GM12878 (cell line): Measurements from ENCODE around the gene CCDC8. TPM values are rescaled to one million over a fixed set of nuclear protein-coding genes. Genes with fewer than 3 reads are reported as not detected.

Experiments
- ATAC-seq: fragments of 200-7000 bp; cut with Tn5 transposase; 3 replicates; pipeline ENCODE4 v1.9.1; 2020; ENCODE audit warnings: mild to moderate bottlenecking, moderate library complexity
- BruUV-seq: library from RNA; stranded (reverse); fragments of 400-500 nt; replicated peaks from 2 replicates; lab custom pipeline; 2021; lab: Mats Ljungman, UMichigan
- CTCF ChIA-PET: fragments of 300-600 bp; sonication (Branson Sonifier 250); formaldehyde crosslinking; extraction: SDS; loops from one replicate; lab custom pipeline; 2021; ENCODE audit warnings: inconsistent platforms; lab: Yijun Ruan, JAX
- POLR2A ChIA-PET: fragments of 350-600 bp; formaldehyde crosslinking; extraction: SDS; loops from one replicate; lab custom pipeline; 2021; ENCODE audit warnings: inconsistent platforms; lab: Charles Lee
- RAD21 ChIA-PET: fragments of 300-600 bp; sonication (Branson Sonifier 250); formaldehyde crosslinking; loops from one replicate; lab custom pipeline; 2023; ENCODE audit warnings: antibody characterized with exemption; ENCODE audit not compliant: unreplicated experiment; lab: Charles Lee
- SMC1A ChIA-PET: fragments of 300-600 bp; sonication (Branson Sonifier 250); formaldehyde crosslinking; loops from one replicate; lab custom pipeline; 2023; ENCODE audit not compliant: unreplicated experiment, uncharacterized antibody; lab: Charles Lee
- DNase-seq: peaks from one replicate; pipeline ENCODE4 v3.0.0-alpha.2; 2011; ENCODE audit warnings: low read depth, low spot score
- FAIRE-seq: peaks from 3 replicates; lab custom pipeline; 2011; peaks lifted over from hg19 to GRCh38; lab: Jason Lieb, UNC
- H2AFZ ChIP-seq: 2 replicates; pipeline ENCODE4 v1.6.0; 2011; ENCODE audit warnings: low read depth, low read length, control low read depth; ENCODE audit not compliant: control insufficient read depth
- H3K27ac ChIP-seq: 2 replicates; pipeline ENCODE4 v1.5.1; 2011; ENCODE audit warnings: control low read depth; ENCODE audit not compliant: control insufficient read depth, insufficient read depth
- H3K27me3 ChIP-seq, 2 experiments: replicated peaks in 1 of 2; 2 replicates each; pipeline versions ENCODE4 v1.6.0 to v1.6.1; 2011; ENCODE audit warnings: low read length in 1 of 2; ENCODE audit not compliant: control insufficient read depth in 2 of 2, insufficient read depth in 2 of 2
- H3K36me3 ChIP-seq, 2 experiments: 2 replicates each; pipeline ENCODE4 v1.5.1; 2011; ENCODE audit warnings: low read length in 1 of 2; ENCODE audit not compliant: control insufficient read depth in 2 of 2, insufficient read depth in 2 of 2
- H3K4me1 ChIP-seq: 2 replicates; pipeline ENCODE4 v1.6.1; 2011; ENCODE audit warnings: mild to moderate bottlenecking, low read length, moderate library complexity, mixed read lengths; ENCODE audit not compliant: control insufficient read depth, insufficient read depth
- H3K4me2 ChIP-seq: 2 replicates; pipeline ENCODE4 v1.6.0; 2011; ENCODE audit warnings: control low read depth; ENCODE audit not compliant: control insufficient read depth, insufficient read depth
- H3K4me3 ChIP-seq: fragments of 200-600 bp; sonication (generic); 2 replicates; pipeline ENCODE4 v1.5.1; 2016
- H3K79me2 ChIP-seq: 2 replicates; pipeline ENCODE4 v1.6.0; 2011; ENCODE audit warnings: low read length; ENCODE audit not compliant: control insufficient read depth, insufficient read depth
- H3K9ac ChIP-seq: 2 replicates; pipeline ENCODE4 v1.8.0; 2011; ENCODE audit warnings: low read length, control low read depth, mixed read lengths; ENCODE audit not compliant: control insufficient read depth, insufficient read depth
- H3K9me3 ChIP-seq: replicated peaks from 3 replicates; pipeline ENCODE4 v1.5.1; 2011; ENCODE audit warnings: mild to moderate bottlenecking, low read length; ENCODE audit not compliant: control insufficient read depth, insufficient read depth
- H4K20me1 ChIP-seq: 2 replicates; pipeline ENCODE4 v1.6.0; 2011; ENCODE audit not compliant: control insufficient read depth, insufficient read depth
- BHLHE40 ChIP-seq, 2 experiments: fragments of 450-650 bp in 1 of 2; IDR thresholded peaks; 2 replicates each; pipeline ENCODE4 v1.6.1; 2011 to 2017; ENCODE audit warnings: low read depth in 2 of 2, borderline replicate concordance in 1 of 2, improper control_type of control experiment in 1 of 2, low read length in 1 of 2, mild to moderate bottlenecking in 1 of 2
- DPF2 ChIP-seq: fragments of 450-650 bp; IDR thresholded peaks from 2 replicates; pipeline ENCODE4 v1.6.1; 2017; ENCODE audit warnings: mild to moderate bottlenecking
- ELK1 ChIP-seq: IDR thresholded peaks from 2 replicates; pipeline ENCODE4 v1.6.1; 2012; ENCODE audit warnings: low read depth, low read length, improper control_type of control experiment
- FOXM1 ChIP-seq: IDR thresholded peaks from 2 replicates; pipeline ENCODE4 v1.6.1; 2012; ENCODE audit warnings: low read depth, mild to moderate bottlenecking, inconsistent platforms, low read length, moderate library complexity
- IKZF2 ChIP-seq, 2 experiments: fragments of 450-650 bp; IDR thresholded peaks; 2 replicates each; pipeline ENCODE4 v1.6.1; 2017; ENCODE audit warnings: mild to moderate bottlenecking in 2 of 2, moderate library complexity in 2 of 2
- IRF4 ChIP-seq: IDR thresholded peaks from 2 replicates; pipeline ENCODE4 v1.6.1; 2011; ENCODE audit warnings: low read depth, low read length
- KDM1A ChIP-seq: fragments of 200-600 bp; sonication (generic); IDR thresholded peaks from 2 replicates; pipeline ENCODE4 v1.6.1; 2016; ENCODE audit warnings: borderline replicate concordance
- MEF2A ChIP-seq: IDR thresholded peaks from 2 replicates; pipeline ENCODE4 v1.6.1; 2011; ENCODE audit warnings: low read depth, mild to moderate bottlenecking, low read length, moderate library complexity; ENCODE audit not compliant: insufficient read depth
- RELB ChIP-seq: fragments of 450-650 bp; IDR thresholded peaks from 2 replicates; pipeline ENCODE4 v1.6.1; 2017; ENCODE audit warnings: low read depth, mild to moderate bottlenecking, moderate library complexity
- RUNX3 ChIP-seq: IDR thresholded peaks from 2 replicates; pipeline ENCODE4 v1.6.1; 2012; ENCODE audit warnings: low read length, inconsistent platforms
- TARDBP ChIP-seq: IDR thresholded peaks from 2 replicates; pipeline ENCODE4 v1.6.1; 2016; ENCODE audit warnings: borderline replicate concordance
- ZBTB11 ChIP-seq: fragments of 450-650 bp; formaldehyde crosslinking; IDR thresholded peaks from 2 replicates; pipeline ENCODE4 v1.5.0; 2022; ENCODE audit warnings: mild to moderate bottlenecking, missing genetic modification characterization
- WGBS: methylation state at CpG from one replicate; pipeline ENCODE4 v1.1.6; 2016; ENCODE audit warnings: low lambda C conversion rate; ENCODE audit not compliant: insufficient replicate concordance, insufficient coverage; ENCODE audit errors: missing lambda C conversion rate; 5-methylcytosine and 5-hydroxymethylcytosine counted together
- in situ Hi-C: fragments of 300-500 bp; cut with MboI; formaldehyde crosslinking; loops from 9 replicates; pipeline ENCODE4 v1.14.3; 2018; ENCODE audit warnings: mixed read lengths
- intact Hi-C: fragments of 100-400 bp; cut with micrococcal nuclease; formaldehyde crosslinking; loops from one replicate; pipeline ENCODE4 v1.14.2; 2022; ENCODE audit not compliant: unreplicated experiment
- polyA plus RNA-seq, 11 experiments: library from polyadenylated mRNA; depleted of rRNA in 4 of 11; unstranded in 6 of 11; stranded (reverse) in 5 of 11; fragments of >200 nt; fragmentation: Nextera tagmentation in 4 of 11; fragmentation: Illumina TruSeq in 1 of 11; extraction: Ambion mirVana in 4 of 11; extraction: Trizol in 1 of 11; gene quantifications; 1 replicate in 1 of 11; 2 replicates in 10 of 11; pipeline versions ENCODE4 v1.2.1 to v1.2.3, GENCODE V29; 2011 to 2016; ENCODE audit warnings: inconsistent platforms in 2 of 11, missing spikeins in 2 of 11, low read depth in 1 of 11
- total RNA-seq, 4 experiments: library from RNA; depleted of rRNA in 3 of 4; stranded (reverse); fragments of >200 nt in 3 of 4; fragmentation: Illumina TruSeq in 1 of 4; extraction: Trizol in 1 of 4; gene quantifications; 2 replicates each; pipeline versions ENCODE4 v1.2.1 to v1.2.3, GENCODE V29; 2013 to 2021

Gene CCDC8
- total and polyA plus RNA-seq, 10 of the 15 experiments (the other 5 are each of a cell fraction or from before 2014, with no cell fraction given) = under 0.01 to 0.15 (median 0.05) TPM; not detected in 5

GRCh38 chr19:46381346-46381745, 32.0 kb downstream of the CCDC8 start:
- Histone ChIP-seq H3K4me3 (no peak overlapping the region), H4K20me1 (no peaks in the 10 kb centered on the region), H3K9me3 (no peaks in the 10 kb centered on the region), H3K27me3 (no peaks in the 10 kb centered on the region)
- no peak for DNase-seq
- ATAC-seq = no peak
- SMC1A ChIA-PET = no interaction called here
- FAIRE-seq = no peak
- in situ Hi-C loops = no loop called here
- TF ChIP-seq DPF2 = no peak
- TF ChIP-seq MEF2A = no peak
- no peak for TF ChIP-seq IKZF2 (IDR thresholded peaks at IDR 0.05)
- no peak for TF ChIP-seq FOXM1
- no peak for TF ChIP-seq IRF4
- no peak for TF ChIP-seq RELB
- TF ChIP-seq RUNX3 = no peak
- TF ChIP-seq ELK1 = no peak
- no peak for TF ChIP-seq BHLHE40 (IDR thresholded peaks at IDR 0.05; ENCODE audit: borderline replicate concordance in 1 of 2, low read depth in 2 of 2, low read length in 1 of 2)
- no peak for TF ChIP-seq TARDBP
- no peak for TF ChIP-seq ZBTB11 (CRISPR knock-in tag)
- no peak for TF ChIP-seq KDM1A
- TF ChIP-seq, all 136 proteins: peak for 0
- ChIA-PET POLR2A (no interaction called here), CTCF (interaction anchor here (1.2 kb wide), 1 partner anchor 35 kb away, joined by 4 read pairs; the partner anchor contains the start of gene PPP5C), RAD21 (no interaction called here)
- WGBS = 98% methylated on average over 2 of the region's 2 CpGs
- Histone ChIP-seq H3K36me3 (peaks cover 24 to 33% of the 10 kb centered on the region in 2 experiments), H3K4me2 (no peak overlapping the region), H3K4me1 (no peaks in the 10 kb centered on the region), H3K9ac (no peak overlapping the region), H3K79me2 (no peaks in the 10 kb centered on the region), H3K27ac (no peak overlapping the region), H2AFZ (no peak overlapping the region)
- BruUV-seq = no TSS peak
- intact Hi-C loops = no loop called here
